ENCODE data around the gene MBNL2.

GRCh38 chr13:97274829-97275649, 52.9 kb downstream of the MBNL2 start:
- TF ChIP-seq CTCF (IDR thresholded peaks at IDR 0.05) (no peak), POLR2A (IDR thresholded peaks at IDR 0.05) (no peak)
